IMR-90 (cell line): Measurements from ENCODE around the gene POMT2. TPM values are rescaled to one million over a fixed set of nuclear protein-coding genes. Genes with fewer than 3 reads are reported as not detected.

Experiments used
- ATAC-seq: fragments of 200-7000 bp; cut with Tn5 transposase; 2 replicates; pipeline ENCODE4 v1.9.1; 2020; ENCODE audit warnings: low read depth, mild to moderate bottlenecking, moderate library complexity
- BruUV-seq: library from RNA; stranded (reverse); fragments of 400-500 nt; replicated peaks from 2 replicates; lab custom pipeline; 2021; lab: Mats Ljungman, UMichigan
- CTCF ChIA-PET: fragments of 300-600 bp; formaldehyde crosslinking; extraction: SDS; loops from one replicate; lab custom pipeline; 2021; ENCODE audit warnings: antibody characterized with exemption; lab: Yijun Ruan, JAX
- POLR2A ChIA-PET: fragments of 300-600 bp; sonication (Branson Sonifier 250); formaldehyde crosslinking; loops from one replicate; lab custom pipeline; 2022; ENCODE audit warnings: antibody characterized with exemption; ENCODE audit not compliant: unreplicated experiment; lab: Charles Lee
- DNase-seq: peaks from one replicate; pipeline ENCODE4 v3.0.0; 2013
- H2AFZ ChIP-seq: replicated peaks from 2 replicates; pipeline ENCODE3; 2013; ENCODE audit warnings: low read length, mild to moderate bottlenecking; ENCODE audit not compliant: poor library complexity
- H2AK5ac ChIP-seq: 2 replicates; pipeline ENCODE4 v1.6.1; 2013; ENCODE audit warnings: low read depth, low read length, inconsistent platforms
- H2AK9ac ChIP-seq: replicated peaks from 2 replicates; pipeline ENCODE3; 2013; ENCODE audit warnings: mild to moderate bottlenecking, low read depth, low read length, moderate library complexity; ENCODE audit not compliant: poor library complexity
- H2BK120ac ChIP-seq: 2 replicates; pipeline ENCODE4 v1.6.1; 2013; ENCODE audit warnings: low read depth, low read length, inconsistent platforms
- H2BK15ac ChIP-seq: 3 replicates; pipeline ENCODE4 v1.6.1; 2013; ENCODE audit warnings: low read depth, low read length, inconsistent platforms
- H2BK20ac ChIP-seq: 2 replicates; pipeline ENCODE4 v1.6.1; 2013; ENCODE audit warnings: low read depth, mild to moderate bottlenecking, inconsistent platforms, low read length, moderate library complexity
- H2BK5ac ChIP-seq: 2 replicates; pipeline ENCODE4 v1.6.1; 2013; ENCODE audit warnings: mild to moderate bottlenecking, low read depth, low read length, inconsistent platforms; ENCODE audit not compliant: poor library complexity, severe bottlenecking
- H3K14ac ChIP-seq: replicated peaks from 2 replicates; pipeline ENCODE4 v1.6.1; 2013; ENCODE audit warnings: low read depth, low read length, inconsistent platforms
- H3K18ac ChIP-seq: 2 replicates; pipeline ENCODE4 v1.6.1; 2013; ENCODE audit warnings: low read depth, low read length, control low read depth
- H3K23ac ChIP-seq: 2 replicates; pipeline ENCODE4 v1.6.1; 2013; ENCODE audit warnings: low read depth, low read length, inconsistent platforms
- H3K27ac ChIP-seq: 2 replicates; pipeline ENCODE4 v1.5.1; 2013; ENCODE audit warnings: mild to moderate bottlenecking, control low read depth, low read length; ENCODE audit not compliant: insufficient read depth
- H3K27me3 ChIP-seq: 2 replicates; pipeline ENCODE4 v1.6.1; 2013; ENCODE audit warnings: low read length; ENCODE audit not compliant: control insufficient read depth, insufficient read depth
- H3K36me3 ChIP-seq: 2 replicates; pipeline ENCODE4 v1.6.1; 2013; ENCODE audit warnings: low read length, mixed read lengths; ENCODE audit not compliant: control insufficient read depth, insufficient read depth
- H3K4ac ChIP-seq: 2 replicates; pipeline ENCODE4 v1.6.1; 2013; ENCODE audit warnings: low read depth, low read length, inconsistent platforms
- H3K4me1 ChIP-seq: 2 replicates; pipeline ENCODE4 v1.6.1; 2013; ENCODE audit warnings: low read length, mixed read lengths; ENCODE audit not compliant: control insufficient read depth, insufficient read depth
- H3K4me2 ChIP-seq: 2 replicates; pipeline ENCODE4 v1.6.1; 2013; ENCODE audit warnings: low read depth, mild to moderate bottlenecking, control low read depth, low read length, moderate library complexity
- H3K4me3 ChIP-seq: 2 replicates; pipeline ENCODE4 v1.5.1; 2013; ENCODE audit warnings: low read depth, mild to moderate bottlenecking, control low read depth, low read length, moderate library complexity; ENCODE audit not compliant: insufficient read depth
- H3K56ac ChIP-seq: 2 replicates; pipeline ENCODE4 v1.6.1; 2013; ENCODE audit warnings: low read length, inconsistent platforms; ENCODE audit not compliant: insufficient read depth; ENCODE audit errors: extremely low read depth
- H3K79me1 ChIP-seq, 2 experiments: 2 replicates each; pipeline ENCODE4 v1.6.1; 2013; ENCODE audit warnings: low read length in 2 of 2, inconsistent platforms in 1 of 2, low read depth in 1 of 2
- H3K9ac ChIP-seq: 2 replicates; pipeline ENCODE4 v1.6.1; 2013; ENCODE audit warnings: low read depth, low read length, control low read depth
- H3K9me1 ChIP-seq: 2 replicates; pipeline ENCODE4 v1.6.1; 2013; ENCODE audit warnings: low read length, inconsistent platforms; ENCODE audit not compliant: insufficient read depth
- H3K9me3 ChIP-seq: 2 replicates; pipeline ENCODE4 v1.6.1; 2013; ENCODE audit warnings: low read length; ENCODE audit not compliant: control insufficient read depth, insufficient read depth
- H4K20me1 ChIP-seq: 2 replicates; pipeline ENCODE4 v1.6.1; 2013; ENCODE audit warnings: low read length, inconsistent platforms; ENCODE audit not compliant: insufficient read depth
- H4K5ac ChIP-seq: 2 replicates; pipeline ENCODE4 v1.6.1; 2013; ENCODE audit warnings: mild to moderate bottlenecking, low read depth, low read length, control low read depth
- H4K8ac ChIP-seq, 2 experiments: 2 replicates each; pipeline ENCODE4 v1.6.1; 2013; ENCODE audit warnings: low read depth in 2 of 2, low read length in 2 of 2, control low read depth in 1 of 2, inconsistent platforms in 1 of 2
- H4K91ac ChIP-seq: 2 replicates; pipeline ENCODE4 v1.6.1; 2013; ENCODE audit warnings: low read depth, low read length, inconsistent platforms; ENCODE audit not compliant: insufficient read depth
- BHLHE40 ChIP-seq: fragments of 150-350 bp; IDR thresholded peaks from 2 replicates; pipeline ENCODE4 v1.6.1; 2016; ENCODE audit warnings: mild to moderate bottlenecking, low read depth, low read length
- CEBPB ChIP-seq: IDR thresholded peaks from 2 replicates; pipeline ENCODE4 v1.6.1; 2012; ENCODE audit warnings: low read depth, low read length, improper control_type of control experiment
- CHD1 ChIP-seq: IDR thresholded peaks from 2 replicates; pipeline ENCODE4 v1.6.1; 2012; ENCODE audit warnings: low read depth, low read length, improper control_type of control experiment
- CTCF ChIP-seq: conservative IDR thresholded peaks from 2 replicates; pipeline ENCODE4 v1.5.1; 2012; ENCODE audit warnings: mild to moderate bottlenecking, low read depth, low read length, improper control_type of control experiment
- FOS ChIP-seq: fragments of 150-350 bp; IDR thresholded peaks from 2 replicates; pipeline ENCODE4 v1.6.1; 2016; ENCODE audit warnings: low read depth, low read length
- MAFK ChIP-seq: IDR thresholded peaks from 2 replicates; pipeline ENCODE4 v1.6.1; 2012; ENCODE audit warnings: low read depth, low read length, improper control_type of control experiment
- MAZ ChIP-seq: IDR thresholded peaks from 2 replicates; pipeline ENCODE4 v1.6.1; 2012; ENCODE audit warnings: low read depth, mild to moderate bottlenecking, low read length, improper control_type of control experiment, moderate library complexity, borderline replicate concordance
- MXI1 ChIP-seq: IDR thresholded peaks from 2 replicates; pipeline ENCODE4 v1.6.1; 2012; ENCODE audit warnings: low read depth, mild to moderate bottlenecking, low read length, moderate library complexity, borderline replicate concordance
- NFE2L2 ChIP-seq: fragments of 150-350 bp; IDR thresholded peaks from 2 replicates; pipeline ENCODE4 v1.6.1; 2016; ENCODE audit warnings: low read depth, mild to moderate bottlenecking, low read length
- POLR2A ChIP-seq: IDR thresholded peaks from 2 replicates; pipeline ENCODE4 v1.6.1; 2012; ENCODE audit warnings: mild to moderate bottlenecking, low read depth, low read length
- RAD21 ChIP-seq: IDR thresholded peaks from 2 replicates; pipeline ENCODE4 v1.6.1; 2012; ENCODE audit warnings: low read length, improper control_type of control experiment
- RCOR1 ChIP-seq: IDR thresholded peaks from 2 replicates; pipeline ENCODE4 v1.6.1; 2012; ENCODE audit warnings: mild to moderate bottlenecking, low read length, improper control_type of control experiment; ENCODE audit not compliant: insufficient replicate concordance
- RFX5 ChIP-seq: IDR thresholded peaks from 2 replicates; pipeline ENCODE4 v1.8.0; 2012; ENCODE audit warnings: low read depth, mild to moderate bottlenecking, low read length, moderate library complexity
- SMC3 ChIP-seq: fragments of 150-350 bp; IDR thresholded peaks from 2 replicates; pipeline ENCODE4 v1.6.1; 2016; ENCODE audit warnings: low read depth, mild to moderate bottlenecking, antibody characterized with exemption, low read length, moderate library complexity
- WGBS, 2 experiments: methylation state at CpG; one replicate each; pipeline versions ENCODE4 v1.1.5 to v1.1.7; 2013; ENCODE audit warnings: missing lambda C conversion rate in 2 of 2; ENCODE audit not compliant: insufficient read length in 1 of 2; ENCODE audit errors: extremely low coverage in 2 of 2; 5-methylcytosine and 5-hydroxymethylcytosine counted together
- dilution Hi-C: fragments of 300-500 bp; cut with HindIII; formaldehyde crosslinking; loops from one replicate; pipeline ENCODE4 v1.14.3; 2018; ENCODE audit warnings: low sequenced_read_pairs; ENCODE audit not compliant: unreplicated experiment
- in situ Hi-C: fragments of 300-500 bp; cut with MboI; formaldehyde crosslinking; loops from 3 replicates; pipeline ENCODE4 v1.14.3; 2019; ENCODE audit warnings: low sequenced_read_pairs, inconsistent platforms, mixed read lengths
- intact Hi-C: fragments of 100-400 bp; cut with micrococcal nuclease; formaldehyde crosslinking; loops from 2 replicates; pipeline ENCODE4 v1.10.0; 2022
- polyA plus RNA-seq, 3 experiments: library from polyadenylated mRNA; depleted of rRNA; stranded (reverse); fragments of >200 nt; gene quantifications; 2 replicates each; pipeline ENCODE4 v1.2.3, GENCODE V29; 2012; ENCODE audit warnings: low replicate concordance in 1 of 3
- total RNA-seq: library from RNA; depleted of rRNA; stranded (reverse); fragments of >200 nt; gene quantifications from 2 replicates; pipeline ENCODE4 v1.2.3, GENCODE V29; 2012
- TF ChIP-seq, protein P1 (sequence below): fragments of 150-350 bp; IDR thresholded peaks from 2 replicates; pipeline ENCODE4 v1.6.1; 2016; ENCODE audit warnings: low read depth, mild to moderate bottlenecking, low read length, moderate library complexity, borderline replicate concordance
- TF ChIP-seq, protein P2 (sequence below): fragments of 150-350 bp; IDR thresholded peaks from 2 replicates; pipeline ENCODE4 v1.6.1; 2017; ENCODE audit warnings: mild to moderate bottlenecking, antibody characterized with exemption, low read length, low read depth

The POMT2 gene
- total and polyA plus RNA-seq, 2 of the 4 experiments (the other 2 are of a cell fraction): 6.5 to 13.0 TPM

DNA sequence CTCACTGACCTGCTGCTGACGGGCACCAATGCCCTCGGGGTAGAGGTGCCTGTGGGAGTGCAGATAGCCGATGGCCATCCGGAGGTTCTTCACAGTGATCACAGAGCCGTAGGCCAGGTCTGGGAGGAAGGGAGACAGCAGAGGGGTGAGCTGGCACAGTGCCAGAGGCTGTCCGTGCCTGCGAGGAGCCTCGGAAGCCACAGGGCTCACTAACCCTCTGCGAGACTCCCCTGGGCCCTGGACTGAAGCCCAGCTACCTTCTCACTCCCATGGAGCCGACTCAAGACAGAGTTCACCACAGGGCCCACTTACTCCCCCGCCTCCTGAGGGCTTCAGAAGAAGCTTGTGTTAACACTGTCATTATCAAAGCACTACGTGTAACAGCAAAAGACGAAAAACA is 24.5 kb downstream of the POMT2 start:
- no peak overlapping the region for H3K4me2 ChIP-seq
- H3K14ac ChIP-seq: no peak overlapping the region
- ChIA-PET POLR2A (no interaction called here), CTCF (no interaction called here)
- no peak overlapping the region for H3K9ac ChIP-seq
- no peaks in the 10 kb centered on the region for H3K9me3 ChIP-seq
- no peak overlapping the region for H3K23ac ChIP-seq
- H3K27ac ChIP-seq: no peak overlapping the region
- H3K18ac ChIP-seq: no peak overlapping the region
- no TSS peak for BruUV-seq
- no peak overlapping the region for H4K91ac ChIP-seq
- H3K79me1 ChIP-seq: peaks cover 0 to 4% of the 10 kb centered on the region in 2 experiments; a peak in 1 of 4 replicates
- H3K9me1 ChIP-seq: peaks cover 3% of the 10 kb centered on the region; the same call in 1 of the 2 replicates
- no peak overlapping the region for H2BK15ac ChIP-seq
- dilution Hi-C loops (no loop called here), intact Hi-C loops (no loop called here), in situ Hi-C loops (loop anchor here (10.0 kb wide), 1 partner anchor 249 kb away; no protein-coding TSS in a partner anchor)
- H3K4me1 ChIP-seq: no peaks in the 10 kb centered on the region; the same call in 1 of the 2 replicates
- no peak overlapping the region for H2BK5ac ChIP-seq
- H3K4me3 ChIP-seq: no peak overlapping the region
- WGBS, 2 experiments: no CpG with 5 or more reads among the region's 13 CpGs
- no peak overlapping the region for H3K56ac ChIP-seq
- H3K4ac ChIP-seq: no peak overlapping the region
- DNase-seq: no peak
- H2AK9ac ChIP-seq: no peak overlapping the region
- TF ChIP-seq, protein P1, sequence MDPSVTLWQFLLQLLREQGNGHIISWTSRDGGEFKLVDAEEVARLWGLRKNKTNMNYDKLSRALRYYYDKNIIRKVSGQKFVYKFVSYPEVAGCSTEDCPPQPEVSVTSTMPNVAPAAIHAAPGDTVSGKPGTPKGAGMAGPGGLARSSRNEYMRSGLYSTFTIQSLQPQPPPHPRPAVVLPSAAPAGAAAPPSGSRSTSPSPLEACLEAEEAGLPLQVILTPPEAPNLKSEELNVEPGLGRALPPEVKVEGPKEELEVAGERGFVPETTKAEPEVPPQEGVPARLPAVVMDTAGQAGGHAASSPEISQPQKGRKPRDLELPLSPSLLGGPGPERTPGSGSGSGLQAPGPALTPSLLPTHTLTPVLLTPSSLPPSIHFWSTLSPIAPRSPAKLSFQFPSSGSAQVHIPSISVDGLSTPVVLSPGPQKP: no peak
- TF ChIP-seq RFX5 (no peak), MAFK (no peak), BHLHE40 (no peak), SMC3 (no peak), RAD21 (no peak), MXI1 (no peak), CTCF (no peak), RCOR1 (no peak), CHD1 (no peak), FOS (no peak), CEBPB (no peak), MAZ (no peak), POLR2A (no peak), NFE2L2 (no peak)
- TF ChIP-seq, protein P2, sequence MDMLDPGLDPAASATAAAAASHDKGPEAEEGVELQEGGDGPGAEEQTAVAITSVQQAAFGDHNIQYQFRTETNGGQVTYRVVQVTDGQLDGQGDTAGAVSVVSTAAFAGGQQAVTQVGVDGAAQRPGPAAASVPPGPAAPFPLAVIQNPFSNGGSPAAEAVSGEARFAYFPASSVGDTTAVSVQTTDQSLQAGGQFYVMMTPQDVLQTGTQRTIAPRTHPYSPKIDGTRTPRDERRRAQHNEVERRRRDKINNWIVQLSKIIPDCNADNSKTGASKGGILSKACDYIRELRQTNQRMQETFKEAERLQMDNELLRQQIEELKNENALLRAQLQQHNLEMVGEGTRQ: no peak
- H2BK20ac ChIP-seq: no peak overlapping the region
- no peak for ATAC-seq
- H2BK120ac ChIP-seq: no peak overlapping the region
- no peak overlapping the region for H4K5ac ChIP-seq
- no peak overlapping the region for H4K8ac ChIP-seq
- no peak overlapping the region for H2AK5ac ChIP-seq
- H3K27me3 ChIP-seq: no peaks in the 10 kb centered on the region
- H4K20me1 ChIP-seq: peaks cover 3% of the 10 kb centered on the region; the same call in 1 of the 2 replicates
- H3K36me3 ChIP-seq: peaks cover 15% of the 10 kb centered on the region
- H2AFZ ChIP-seq: no peak overlapping the region
